Thyroid gland (tissue), 4 donors: ENCODE results near the gene TMPRSS11D. TPM values are rescaled to one million over a fixed set of nuclear protein-coding genes. Genes with fewer than 3 reads are reported as not detected.

Experiments
- DNase-seq, 2 donors: peaks; one replicate each; pipeline ENCODE4 v3.0.0-alpha.2; 2019
- H3K27ac ChIP-seq, 3 donors: fragments of 200-600 bp; sonication (generic); 1 replicate in 2 of 3; 2 replicates in 1 of 3; pipeline ENCODE4 v1.5.1; 2016 to 2019; ENCODE audit warnings: mild to moderate bottlenecking in 1 of 3, moderate library complexity in 1 of 3
- H3K27me3 ChIP-seq: fragments of 200-600 bp; sonication (generic); one replicate; pipeline ENCODE4 v1.5.1; 2019
- H3K36me3 ChIP-seq, 2 donors: fragments of 200-600 bp; sonication (generic); one replicate each; pipeline ENCODE4 v1.5.1; 2016 to 2019
- H3K4me1 ChIP-seq, 2 donors: fragments of 200-600 bp; sonication (generic); one replicate each; pipeline ENCODE4 v1.5.1; 2017 to 2019
- H3K4me3 ChIP-seq, 3 donors: fragments of 200-600 bp; sonication (generic); replicated peaks in 1 of 3; 1 replicate in 2 of 3; 2 replicates in 1 of 3; pipeline ENCODE4 v1.5.1; 2016; ENCODE audit warnings: mild to moderate bottlenecking in 1 of 3
- H3K9me3 ChIP-seq: fragments of 200-600 bp; sonication (generic); one replicate; pipeline ENCODE4 v1.5.1; 2017
- POLR2A ChIP-seq, 2 donors: fragments of 450-650 bp; IDR thresholded peaks; one replicate each; pipeline ENCODE4 v1.6.1; 2017; ENCODE audit warnings: antibody characterized with exemption in 2 of 2, mild to moderate bottlenecking in 2 of 2, moderate library complexity in 1 of 2
- WGBS, 2 donors: methylation state at CpG; one replicate each; pipeline ENCODE4 v1.1.5; 2017; 5-methylcytosine and 5-hydroxymethylcytosine counted together
- intact Hi-C: fragments of 100-400 bp; cut with DNase I; formaldehyde crosslinking; loops from one replicate; pipeline ENCODE4 v1.15.1; 2023
- total RNA-seq, 4 donors: library from RNA; depleted of rRNA; stranded (reverse); fragments of >200 nt; gene quantifications; one replicate each; pipeline ENCODE4 v1.2.3, GENCODE V29; 2016
- TF ChIP-seq, protein P1 (sequence below), 6 experiments: fragments of 200-600 bp in 3 of 6; fragments of 450-650 bp in 3 of 6; sonication (generic) in 3 of 6; IDR thresholded peaks; one replicate each; pipeline ENCODE4 v1.5.1; 2016 to 2019; ENCODE audit warnings: antibody characterized with exemption in 6 of 6, mild to moderate bottlenecking in 2 of 6, inconsistent platforms in 1 of 6, moderate library complexity in 1 of 6

The TMPRSS11D gene
- total RNA-seq, 4 donors from 2014 or later = not detected

DNA sequence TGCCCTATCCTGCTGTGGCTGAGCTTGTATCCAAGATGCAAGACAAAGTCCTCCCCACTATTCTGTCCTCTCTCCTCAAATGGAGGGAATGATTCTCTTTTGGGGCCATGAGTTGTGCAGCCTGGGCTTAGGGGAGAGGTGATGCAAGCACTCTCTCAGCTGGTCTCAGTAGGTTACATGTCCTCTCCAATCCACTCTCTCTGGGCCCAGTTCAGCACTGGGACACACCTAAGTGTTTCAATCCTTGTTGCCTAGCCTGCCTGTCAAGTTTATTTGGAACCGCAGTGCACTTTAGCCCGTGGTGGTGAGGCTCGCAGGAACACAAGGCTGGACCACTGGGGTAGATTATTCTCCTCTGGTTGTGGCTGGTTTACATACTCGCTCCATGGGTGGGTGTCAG, 23.8 kb upstream of the TMPRSS11D start:
- Histone ChIP-seq H3K27ac (no peak overlapping the region), H3K9me3 (no peaks in the 10 kb centered on the region), H3K4me1 (no peaks in the 10 kb centered on the region), H3K27me3 (no peaks in the 10 kb centered on the region), H3K4me3 (no peak overlapping the region), H3K36me3 (no peaks in the 10 kb centered on the region)
- TF ChIP-seq, protein P1, sequence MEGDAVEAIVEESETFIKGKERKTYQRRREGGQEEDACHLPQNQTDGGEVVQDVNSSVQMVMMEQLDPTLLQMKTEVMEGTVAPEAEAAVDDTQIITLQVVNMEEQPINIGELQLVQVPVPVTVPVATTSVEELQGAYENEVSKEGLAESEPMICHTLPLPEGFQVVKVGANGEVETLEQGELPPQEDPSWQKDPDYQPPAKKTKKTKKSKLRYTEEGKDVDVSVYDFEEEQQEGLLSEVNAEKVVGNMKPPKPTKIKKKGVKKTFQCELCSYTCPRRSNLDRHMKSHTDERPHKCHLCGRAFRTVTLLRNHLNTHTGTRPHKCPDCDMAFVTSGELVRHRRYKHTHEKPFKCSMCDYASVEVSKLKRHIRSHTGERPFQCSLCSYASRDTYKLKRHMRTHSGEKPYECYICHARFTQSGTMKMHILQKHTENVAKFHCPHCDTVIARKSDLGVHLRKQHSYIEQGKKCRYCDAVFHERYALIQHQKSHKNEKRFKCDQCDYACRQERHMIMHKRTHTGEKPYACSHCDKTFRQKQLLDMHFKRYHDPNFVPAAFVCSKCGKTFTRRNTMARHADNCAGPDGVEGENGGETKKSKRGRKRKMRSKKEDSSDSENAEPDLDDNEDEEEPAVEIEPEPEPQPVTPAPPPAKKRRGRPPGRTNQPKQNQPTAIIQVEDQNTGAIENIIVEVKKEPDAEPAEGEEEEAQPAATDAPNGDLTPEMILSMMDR (IDR thresholded peaks at IDR 0.05) = no peak
- no peak for TF ChIP-seq POLR2A (IDR thresholded peaks at IDR 0.05)
- no peak for DNase-seq
- intact Hi-C loops = no loop called here
- WGBS, 2 donors = 88 to 95% methylated on average over 4 of the region's 4 CpGs

DNA sequence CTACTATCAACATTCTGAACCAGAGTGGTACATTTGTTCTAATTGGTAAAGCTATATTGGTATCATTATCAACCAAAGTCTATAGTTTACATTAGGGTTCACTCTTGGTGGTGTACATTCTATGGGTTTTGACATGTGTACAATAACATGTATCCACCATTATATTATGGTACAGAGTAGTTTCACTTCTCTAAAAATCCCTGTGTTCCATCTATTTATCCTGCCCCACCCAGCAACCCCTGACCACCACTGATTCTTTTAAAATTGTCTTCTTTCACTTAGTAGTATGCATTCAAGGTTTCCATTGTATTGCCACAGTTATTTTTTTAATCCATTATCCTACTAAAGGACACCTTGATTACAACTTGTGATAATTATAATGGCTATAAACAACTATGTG, 15.3 kb upstream of the TMPRSS11D start:
- DNase-seq = no peak
- no peak overlapping the region for H3K4me3 ChIP-seq
- H3K27me3 ChIP-seq = no peaks in the 10 kb centered on the region
- H3K27ac ChIP-seq = no peak overlapping the region
- no peaks in the 10 kb centered on the region for H3K9me3 ChIP-seq
- no peaks in the 10 kb centered on the region for H3K4me1 ChIP-seq
- no peaks in the 10 kb centered on the region for H3K36me3 ChIP-seq
- intact Hi-C loops = no loop called here
- no peak for TF ChIP-seq POLR2A (IDR thresholded peaks at IDR 0.05)
- TF ChIP-seq, protein P1 (IDR thresholded peaks at IDR 0.05) = no peak

DNA sequence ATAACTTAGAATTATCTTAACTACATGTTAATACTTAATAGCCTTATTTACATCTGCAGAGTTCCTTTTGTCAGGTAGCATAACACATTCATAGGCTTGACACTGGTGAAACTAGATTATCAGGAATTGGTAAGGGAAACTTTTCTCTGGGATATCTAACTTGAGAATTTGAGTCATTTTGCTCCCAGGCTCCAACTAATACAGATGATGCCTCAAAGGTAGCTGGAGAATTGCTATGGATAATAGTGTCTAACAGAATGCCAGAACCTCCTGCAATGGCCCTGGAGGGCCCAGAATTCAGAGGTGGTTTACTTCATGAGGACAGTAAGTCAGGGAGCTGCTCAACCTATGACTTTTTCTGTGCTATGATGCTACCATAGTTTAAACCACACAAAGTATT, 13.9 kb upstream of the TMPRSS11D start:
- Histone ChIP-seq H3K36me3 (no peaks in the 10 kb centered on the region), H3K4me1 (no peaks in the 10 kb centered on the region), H3K4me3 (no peak overlapping the region), H3K27ac (no peak overlapping the region), H3K9me3 (no peaks in the 10 kb centered on the region), H3K27me3 (no peaks in the 10 kb centered on the region)
- TF ChIP-seq, protein P1 (IDR thresholded peaks at IDR 0.05) = no peak
- TF ChIP-seq POLR2A (IDR thresholded peaks at IDR 0.05) = no peak
- no peak for DNase-seq
- intact Hi-C loops = no loop called here

DNA sequence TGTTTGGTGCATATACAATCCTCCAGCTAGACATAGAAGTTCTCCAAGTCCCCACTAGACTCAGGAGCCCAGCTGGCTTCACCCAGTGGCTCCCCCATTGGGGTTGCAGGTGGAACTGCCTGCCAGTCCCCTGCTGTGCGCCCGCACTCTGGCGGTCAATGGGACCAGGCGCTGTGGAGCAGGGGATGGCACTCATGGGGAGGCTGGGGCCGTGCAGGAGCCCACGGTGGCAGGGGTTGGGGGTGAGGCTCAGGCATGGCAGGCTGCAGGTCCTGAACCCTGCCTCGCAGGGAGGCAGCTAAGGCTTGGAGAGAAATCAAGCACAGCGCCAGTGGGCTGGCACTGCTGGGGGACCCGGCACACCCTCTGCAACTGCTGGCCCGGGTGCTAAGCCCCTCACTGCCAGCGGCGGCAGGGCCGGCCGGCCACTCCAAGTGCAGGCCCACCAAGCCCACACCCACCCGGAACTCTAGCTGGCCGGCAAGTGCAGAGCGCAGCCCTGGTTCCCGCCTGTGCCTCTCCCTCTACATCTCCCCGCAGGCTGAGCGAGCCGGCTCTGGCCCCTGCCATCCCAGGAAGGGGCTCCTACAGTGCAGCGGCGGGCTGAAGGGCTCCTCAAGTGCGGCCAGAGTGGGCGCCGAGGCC, 12.7 kb upstream of the TMPRSS11D start:
- H3K27ac ChIP-seq = no peak overlapping the region
- no peak for TF ChIP-seq POLR2A (IDR thresholded peaks at IDR 0.05)
- TF ChIP-seq, protein P1 (IDR thresholded peaks at IDR 0.05) = no peak
- H3K9me3 ChIP-seq = no peaks in the 10 kb centered on the region
- no peaks in the 10 kb centered on the region for H3K36me3 ChIP-seq
- no peaks in the 10 kb centered on the region for H3K27me3 ChIP-seq
- no peak for DNase-seq
- no peak overlapping the region for H3K4me3 ChIP-seq
- 90 to 91% methylated on average over 18 to 26 of the region's 26 CpGs for WGBS, 2 donors
- H3K4me1 ChIP-seq = no peaks in the 10 kb centered on the region
- intact Hi-C loops = no loop called here

DNA sequence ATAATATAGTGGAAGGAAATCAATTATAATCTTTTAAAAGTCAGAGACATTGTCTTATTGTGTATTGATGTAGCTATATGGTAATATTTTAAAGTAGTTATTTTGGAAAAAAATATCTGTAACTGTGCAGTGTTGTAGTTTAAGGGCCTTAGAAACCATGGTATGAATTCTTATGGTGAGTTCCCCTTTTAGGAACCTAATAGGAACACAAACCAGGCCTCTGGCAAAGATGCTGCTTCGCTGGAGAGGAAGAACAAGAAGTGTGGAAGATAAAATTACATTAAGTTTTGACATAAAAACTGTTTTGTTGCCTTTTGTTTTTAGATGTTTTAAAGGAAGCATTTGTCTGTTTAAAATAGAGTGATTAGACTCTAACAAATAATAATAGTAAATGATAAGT, 10.9 kb upstream of the TMPRSS11D start:
- DNase-seq = no peak
- Histone ChIP-seq H3K27me3 (no peaks in the 10 kb centered on the region), H3K4me3 (no peak overlapping the region), H3K36me3 (no peaks in the 10 kb centered on the region), H3K9me3 (no peaks in the 10 kb centered on the region), H3K4me1 (no peaks in the 10 kb centered on the region), H3K27ac (no peak overlapping the region)
- no peak for TF ChIP-seq POLR2A (IDR thresholded peaks at IDR 0.05)
- TF ChIP-seq, protein P1 (IDR thresholded peaks at IDR 0.05) = no peak
- WGBS, 2 donors = 83 to 86% methylated on average over 1 of the region's 1 CpG
- intact Hi-C loops = no loop called here
